CD4-positive, alpha-beta memory T cell (primary cell): Measurements from ENCODE around the gene ADAMTSL1. TPM values are rescaled to one million over a fixed set of nuclear protein-coding genes. Genes with fewer than 3 reads are reported as not detected.

ENCODE experiments used
- CTCF ChIA-PET: fragments of 350-600 bp; sonication (Branson Sonifier 250); formaldehyde crosslinking; loops from one replicate; lab custom pipeline; 2021; ENCODE audit warnings: inconsistent platforms; ENCODE audit not compliant: partially characterized antibody; lab: Charles Lee
- POLR2A ChIA-PET: fragments of 350-600 bp; sonication (Branson Sonifier 250); formaldehyde crosslinking; loops from one replicate; lab custom pipeline; 2021; ENCODE audit not compliant: partially characterized antibody; lab: Charles Lee
- DNase-seq, 5 donors: peaks; one replicate each; pipeline versions ENCODE4 v3.0.0 to v3.0.0-alpha.2; 2020 to 2022; ENCODE audit warnings: mixed read lengths in 1 of 5
- H3K27ac ChIP-seq: one replicate; pipeline ENCODE4 v1.7.0; 2013; ENCODE audit warnings: low read depth, low read length
- H3K27me3 ChIP-seq: 2 replicates; pipeline ENCODE4 v1.7.0; 2013; ENCODE audit warnings: mild to moderate bottlenecking, low read length, moderate library complexity; ENCODE audit not compliant: insufficient read depth
- H3K36me3 ChIP-seq: 2 replicates; pipeline ENCODE4 v1.7.0; 2013; ENCODE audit warnings: mild to moderate bottlenecking, low read length, moderate library complexity; ENCODE audit not compliant: insufficient read depth
- H3K4me1 ChIP-seq: 2 replicates; pipeline ENCODE4 v1.7.0; 2013; ENCODE audit warnings: mild to moderate bottlenecking, low read length, moderate library complexity; ENCODE audit not compliant: insufficient read depth
- H3K4me3 ChIP-seq, 2 donors: one replicate each; pipeline ENCODE4 v1.7.0; 2013; ENCODE audit warnings: low read length in 2 of 2, mild to moderate bottlenecking in 1 of 2
- H3K9me3 ChIP-seq, 2 donors: one replicate each; pipeline ENCODE4 v1.7.0; 2013; ENCODE audit warnings: low read length in 2 of 2, control low read depth in 1 of 2; ENCODE audit not compliant: control insufficient read depth in 1 of 2
- H3K27ac Mint-ChIP-seq, 7 donors: one replicate each; pipeline ENCODE4 v1.8.0; 2020 to 2021; ENCODE audit warnings: mixed read lengths in 7 of 7, mild to moderate bottlenecking in 6 of 7, inconsistent platforms in 3 of 7, moderate library complexity in 3 of 7
- H3K27me3 Mint-ChIP-seq, 2 donors: one replicate each; pipeline ENCODE4 v1.8.0; 2020 to 2021; ENCODE audit warnings: mixed read lengths in 2 of 2
- H3K36me3 Mint-ChIP-seq, 2 donors: one replicate each; pipeline ENCODE4 v1.8.0; 2020 to 2021; ENCODE audit warnings: mixed read lengths in 2 of 2, inconsistent platforms in 1 of 2, mild to moderate bottlenecking in 1 of 2
- H3K4me1 Mint-ChIP-seq, 4 donors: one replicate each; pipeline ENCODE4 v1.8.0; 2020 to 2021; ENCODE audit warnings: mixed read lengths in 4 of 4, mild to moderate bottlenecking in 1 of 4
- H3K4me3 Mint-ChIP-seq, 8 donors: one replicate each; pipeline ENCODE4 v1.8.0; 2020 to 2021; ENCODE audit warnings: mixed read lengths in 8 of 8, mild to moderate bottlenecking in 7 of 8, moderate library complexity in 6 of 8, inconsistent platforms in 3 of 8
- H3K9me3 Mint-ChIP-seq, 8 donors: one replicate each; pipeline ENCODE4 v1.8.0; 2020 to 2021; ENCODE audit warnings: mixed read lengths in 8 of 8, mild to moderate bottlenecking in 5 of 8, inconsistent platforms in 3 of 8, moderate library complexity in 1 of 8
- intact Hi-C: fragments of 100-400 bp; cut with micrococcal nuclease; formaldehyde crosslinking; loops from one replicate; pipeline ENCODE4 v1.15.1; 2023
- polyA plus RNA-seq, 2 donors: library from polyadenylated mRNA; unstranded; fragments of 300-500 nt; fragmentation: Illumina TruSeq; gene quantifications; one replicate each; pipeline ENCODE4 v1.2.3, GENCODE V29; 2021
- total RNA-seq, 2 experiments: library from RNA; stranded (reverse); gene quantifications; one replicate each; pipeline ENCODE4 v1.2.3, GENCODE V29; 2021

Gene ADAMTSL1
- total and polyA plus RNA-seq, 4 experiments from 2014 or later: not detected

DNA sequence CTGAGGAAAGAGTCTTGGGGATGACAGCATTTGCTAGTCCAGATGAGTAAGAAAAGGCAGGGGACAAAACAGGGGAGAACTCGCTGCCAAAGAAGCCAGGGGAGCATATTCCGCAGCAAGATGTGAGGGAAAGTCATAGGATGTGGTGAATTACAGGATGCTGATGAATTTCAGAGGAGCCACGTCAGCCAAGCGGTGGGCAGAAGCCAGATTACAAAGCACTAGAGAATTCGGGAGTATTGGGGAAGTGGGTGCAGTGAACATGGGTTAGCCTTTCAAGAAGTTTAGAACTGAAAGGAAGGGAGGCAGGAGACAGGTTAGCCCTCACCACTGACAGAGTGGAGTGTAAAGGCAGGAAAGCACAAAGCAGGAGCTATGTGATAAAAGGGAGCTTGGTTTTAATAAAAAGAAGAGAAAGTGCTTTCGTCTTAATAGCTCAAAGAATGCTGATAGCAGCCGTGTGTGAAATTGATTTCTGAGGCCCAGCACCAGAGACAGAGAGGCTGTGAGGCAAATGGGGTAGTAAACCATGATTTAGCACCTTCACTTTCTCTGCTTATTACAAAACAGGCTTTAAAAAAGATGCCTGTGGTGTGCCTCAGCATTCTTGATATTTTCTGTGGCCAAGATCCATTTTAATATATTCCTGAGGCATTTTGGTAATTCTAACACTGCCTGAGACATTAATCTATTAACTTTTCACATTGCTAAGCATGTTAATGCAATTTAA lies 16.9 kb downstream of the ADAMTSL1 start:
- no peaks in the 10 kb centered on the region for H3K27me3 Mint-ChIP-seq
- Histone ChIP-seq H3K9me3 (no peaks in the 10 kb centered on the region), H3K36me3 (no peaks in the 10 kb centered on the region), H3K27ac (no peak overlapping the region), H3K4me1 (no peaks in the 10 kb centered on the region), H3K27me3 (no peaks in the 10 kb centered on the region), H3K4me3 (no peak overlapping the region)
- no peak overlapping the region for H3K27ac Mint-ChIP-seq
- intact Hi-C loops: no loop called here
- no peak overlapping the region for H3K4me3 Mint-ChIP-seq
- no peaks in the 10 kb centered on the region for H3K36me3 Mint-ChIP-seq
- DNase-seq: no peak
- ChIA-PET POLR2A (no interaction called here), CTCF (no interaction called here)
- H3K9me3 Mint-ChIP-seq: peaks cover 0 to 2% (median 0%) of the 10 kb centered on the region in 8 donors
- H3K4me1 Mint-ChIP-seq: no peaks in the 10 kb centered on the region

GRCh38 chr9:18492612-18493011 lies 18.7 kb downstream of the ADAMTSL1 start:
- no peaks in the 10 kb centered on the region for H3K4me1 Mint-ChIP-seq
- Histone ChIP-seq H3K27ac (no peak overlapping the region), H3K27me3 (no peaks in the 10 kb centered on the region), H3K36me3 (no peaks in the 10 kb centered on the region), H3K4me1 (no peaks in the 10 kb centered on the region), H3K4me3 (no peak overlapping the region), H3K9me3 (no peaks in the 10 kb centered on the region)
- peaks cover 0 to 2% of the 10 kb centered on the region in 2 donors for H3K27me3 Mint-ChIP-seq
- intact Hi-C loops: no loop called here
- peaks cover 0 to 2% (median 0%) of the 10 kb centered on the region in 8 donors for H3K9me3 Mint-ChIP-seq
- H3K4me3 Mint-ChIP-seq: no peak overlapping the region
- CTCF ChIA-PET: no interaction called here
- no peaks in the 10 kb centered on the region for H3K36me3 Mint-ChIP-seq
- POLR2A ChIA-PET: no interaction called here
- DNase-seq: no peak
- no peak overlapping the region for H3K27ac Mint-ChIP-seq

DNA sequence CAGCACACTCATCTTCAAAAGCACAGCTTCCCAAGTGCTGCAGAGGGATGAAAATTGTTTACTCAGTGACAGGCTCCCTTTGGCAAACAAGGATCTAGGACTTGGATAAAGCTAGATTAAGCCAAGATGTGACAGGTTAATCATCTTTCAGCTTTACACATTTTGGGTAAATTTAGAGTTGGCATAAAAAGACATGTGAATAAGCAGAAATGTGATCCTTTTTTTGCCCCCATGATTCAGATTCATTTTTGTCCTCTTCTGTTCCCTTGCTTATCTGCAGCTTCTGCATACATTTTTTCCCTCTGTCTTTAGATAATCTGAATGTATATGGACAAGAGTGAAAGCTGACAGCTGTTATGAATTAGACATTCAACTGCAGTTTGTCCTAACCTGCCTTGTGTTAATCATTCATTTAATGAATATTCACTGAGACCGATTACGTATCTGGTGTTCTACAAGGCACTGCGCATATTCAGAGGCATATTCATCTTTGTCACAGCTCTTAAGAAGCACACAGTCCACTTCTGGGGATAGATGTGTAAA lies 19.6 kb downstream of the ADAMTSL1 start:
- CTCF ChIA-PET: no interaction called here
- peaks cover 0 to 2% (median 0%) of the 10 kb centered on the region in 8 donors for H3K9me3 Mint-ChIP-seq
- no peaks in the 10 kb centered on the region for H3K4me1 ChIP-seq
- no peaks in the 10 kb centered on the region for H3K4me1 Mint-ChIP-seq
- POLR2A ChIA-PET: no interaction called here
- H3K4me3 Mint-ChIP-seq: no peak overlapping the region
- H3K27ac ChIP-seq: no peak overlapping the region
- no peak overlapping the region for H3K27ac Mint-ChIP-seq
- peaks cover 0 to 2% of the 10 kb centered on the region in 2 donors for H3K27me3 Mint-ChIP-seq
- no peaks in the 10 kb centered on the region for H3K9me3 ChIP-seq
- no peaks in the 10 kb centered on the region for H3K36me3 ChIP-seq
- no peak overlapping the region for H3K4me3 ChIP-seq
- intact Hi-C loops: no loop called here
- H3K27me3 ChIP-seq: no peaks in the 10 kb centered on the region
- DNase-seq: no peak
- no peaks in the 10 kb centered on the region for H3K36me3 Mint-ChIP-seq

DNA sequence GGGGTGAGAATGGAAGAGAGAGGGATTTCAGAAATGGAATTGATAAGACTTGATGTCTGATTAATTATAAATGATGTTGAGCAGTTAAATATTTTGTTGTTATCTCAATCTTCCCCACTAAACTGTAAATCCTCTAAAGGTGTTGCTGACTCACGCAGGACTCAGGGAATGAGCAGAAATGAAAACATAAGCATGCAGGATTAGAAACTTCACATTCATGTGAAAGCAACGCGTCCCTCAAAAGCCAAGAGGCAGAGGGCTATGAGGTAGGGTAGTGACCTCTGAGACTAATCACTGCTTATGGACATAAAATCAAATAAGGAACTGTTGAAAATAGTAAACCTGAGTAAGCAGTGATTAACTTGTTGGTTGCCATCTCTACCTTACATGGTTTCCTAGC lies 21.1 kb downstream of the ADAMTSL1 start:
- H3K4me1 ChIP-seq: no peaks in the 10 kb centered on the region
- no peaks in the 10 kb centered on the region for H3K36me3 ChIP-seq
- H3K4me3 Mint-ChIP-seq: no peak overlapping the region
- H3K27me3 ChIP-seq: no peaks in the 10 kb centered on the region
- H3K27ac ChIP-seq: no peak overlapping the region
- no peak overlapping the region for H3K27ac Mint-ChIP-seq
- ChIA-PET POLR2A (no interaction called here), CTCF (no interaction called here)
- H3K4me1 Mint-ChIP-seq: no peaks in the 10 kb centered on the region
- no peaks in the 10 kb centered on the region for H3K36me3 Mint-ChIP-seq
- intact Hi-C loops: no loop called here
- H3K27me3 Mint-ChIP-seq: peaks cover 0 to 2% of the 10 kb centered on the region in 2 donors
- no peak for DNase-seq
- H3K9me3 ChIP-seq: no peaks in the 10 kb centered on the region
- no peak overlapping the region for H3K4me3 ChIP-seq
- peaks cover 0 to 2% (median 0%) of the 10 kb centered on the region in 8 donors for H3K9me3 Mint-ChIP-seq

GRCh38 chr9:18496256-18497000 lies 22.5 kb downstream of the ADAMTSL1 start:
- H3K27ac ChIP-seq: no peak overlapping the region
- Mint-ChIP-seq H3K4me1 (no peaks in the 10 kb centered on the region), H3K36me3 (no peaks in the 10 kb centered on the region), H3K27me3 (peaks cover 0 to 2% of the 10 kb centered on the region in 2 donors), H3K27ac (no peak overlapping the region), H3K9me3 (peaks cover 0 to 2% (median 0%) of the 10 kb centered on the region in 8 donors), H3K4me3 (no peak overlapping the region)
- H3K4me1 ChIP-seq: no peaks in the 10 kb centered on the region
- no peaks in the 10 kb centered on the region for H3K36me3 ChIP-seq
- H3K9me3 ChIP-seq: no peaks in the 10 kb centered on the region
- intact Hi-C loops: no loop called here
- H3K4me3 ChIP-seq: no peak overlapping the region
- ChIA-PET POLR2A (no interaction called here), CTCF (no interaction called here)
- H3K27me3 ChIP-seq: no peaks in the 10 kb centered on the region
- DNase-seq: no peak

DNA sequence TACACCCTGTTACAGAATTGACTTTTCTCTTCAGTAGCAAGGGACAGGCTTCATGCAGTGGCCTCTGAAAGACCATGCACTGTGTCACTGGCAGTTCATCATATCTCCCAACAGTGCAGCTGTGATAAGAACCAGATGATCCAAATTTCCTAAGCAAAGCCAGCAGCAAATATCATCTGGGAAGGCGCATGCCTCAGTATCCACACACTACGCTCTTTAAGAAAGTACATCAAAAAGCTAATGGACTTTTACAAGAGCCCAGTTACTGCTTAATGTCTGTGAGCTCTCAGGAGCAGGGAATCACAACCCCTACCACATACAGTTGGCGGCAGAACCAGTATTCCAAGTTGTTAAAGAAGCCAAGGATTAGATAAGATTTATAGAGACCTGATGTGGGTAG lies 25.1 kb downstream of the ADAMTSL1 start:
- ChIA-PET POLR2A (no interaction called here), CTCF (no interaction called here)
- Histone ChIP-seq H3K36me3 (no peaks in the 10 kb centered on the region), H3K4me3 (no peak overlapping the region), H3K27me3 (no peaks in the 10 kb centered on the region), H3K27ac (no peak overlapping the region), H3K9me3 (no peaks in the 10 kb centered on the region), H3K4me1 (no peaks in the 10 kb centered on the region)
- Mint-ChIP-seq H3K27ac (no peak overlapping the region), H3K4me3 (no peak overlapping the region), H3K36me3 (no peaks in the 10 kb centered on the region), H3K9me3 (peaks cover 0 to 2% (median 0%) of the 10 kb centered on the region in 8 donors), H3K27me3 (peaks cover 0 to 2% of the 10 kb centered on the region in 2 donors), H3K4me1 (no peaks in the 10 kb centered on the region)
- intact Hi-C loops: no loop called here
- DNase-seq: no peak

GRCh38 chr9:18499980-18500379 lies 26.0 kb downstream of the ADAMTSL1 start:
- Mint-ChIP-seq H3K9me3 (peaks cover 0 to 2% (median 0%) of the 10 kb centered on the region in 8 donors), H3K4me3 (no peak overlapping the region), H3K36me3 (no peaks in the 10 kb centered on the region), H3K27me3 (peaks cover 0 to 2% of the 10 kb centered on the region in 2 donors), H3K4me1 (no peaks in the 10 kb centered on the region), H3K27ac (no peak overlapping the region)
- ChIA-PET POLR2A (no interaction called here), CTCF (no interaction called here)
- Histone ChIP-seq H3K9me3 (no peaks in the 10 kb centered on the region), H3K4me1 (no peaks in the 10 kb centered on the region), H3K27me3 (no peaks in the 10 kb centered on the region), H3K4me3 (no peak overlapping the region), H3K36me3 (no peaks in the 10 kb centered on the region), H3K27ac (no peak overlapping the region)
- DNase-seq: no peak
- intact Hi-C loops: no loop called here
